ENCODE results near the gene KSR2. TPM values are rescaled to one million over a fixed set of nuclear protein-coding genes. Genes with fewer than 3 reads are reported as not detected.

Gene KSR2
- total RNA-seq, 1 experiment from 2014 or later: 0.15 TPM

DNA sequence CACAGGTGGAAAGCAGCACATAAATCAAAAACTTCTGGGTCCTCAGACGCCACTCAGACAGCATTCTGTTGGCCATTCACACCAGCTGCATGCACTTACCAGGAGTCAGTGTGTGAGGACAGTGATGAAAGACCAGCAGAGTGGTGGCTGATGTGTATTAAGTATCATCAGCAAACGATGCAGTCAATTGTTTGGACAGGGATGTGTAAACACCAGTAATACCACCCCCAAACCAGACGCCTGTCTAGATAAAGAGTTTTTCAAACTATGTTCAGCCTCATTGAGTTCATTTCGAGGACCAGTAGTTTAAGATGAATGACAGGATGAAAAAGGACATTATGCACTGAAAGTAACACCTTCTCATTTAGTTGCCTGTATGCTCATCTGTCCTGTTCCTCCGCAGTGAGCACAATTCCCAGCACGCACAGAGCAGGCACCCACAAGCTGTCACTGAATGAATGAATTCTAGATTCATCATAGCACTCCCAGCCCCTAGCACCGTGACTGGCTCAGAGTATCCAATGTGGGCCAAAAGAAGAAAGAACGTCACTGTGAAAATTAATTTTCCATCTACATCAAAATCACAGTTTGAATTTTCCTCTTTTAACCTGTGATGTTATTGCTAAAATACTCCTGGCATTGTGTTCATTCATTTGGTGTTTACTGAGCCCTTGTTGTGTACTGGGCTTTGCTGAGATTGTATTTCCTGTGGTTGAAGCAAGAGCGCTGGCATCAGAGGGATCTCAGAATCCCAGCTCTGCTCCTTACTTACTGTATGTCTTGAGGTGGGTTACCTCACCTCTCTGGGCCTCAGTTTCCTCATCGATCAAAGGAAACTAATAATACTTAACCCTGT lies 482.6 kb downstream of the KSR2 start:
- intact Hi-C loops (cut with micrococcal nuclease; ENCODE audit: unreplicated experiment) (no loop called here), in situ Hi-C loops (cut with HindIII; ENCODE audit: low pct_unique_long_range_greater_than_20kb, low sequenced_read_pairs) (no loop called here)
- Histone ChIP-seq H3K36me3 (ENCODE audit: control insufficient read depth, insufficient read depth, low read length) (no peaks in the 10 kb centered on the region), H3K9me3 (ENCODE audit: control insufficient read depth, insufficient read depth, low read depth, low read length) (no peaks in the 10 kb centered on the region), H3K27me3 (ENCODE audit: control insufficient read depth, insufficient read depth, low read length) (no peaks in the 10 kb centered on the region), H3K4me3 (ENCODE audit: low read depth in 2 of 2, low read length in 2 of 2) (no peak overlapping the region), H3K4me1 (ENCODE audit: control insufficient read depth, insufficient read depth, low read length) (peaks cover 13% of the 10 kb centered on the region), H3K27ac (ENCODE audit: low read length) (peak overlapping the region; percentile 72)
- no peak for DNase-seq (ENCODE audit: low read depth, low spot score)
- no peak for ATAC-seq
- POLR2A ChIA-PET: no interaction called here
- TF ChIP-seq POLR2AphosphoS5 (IDR thresholded peaks at IDR 0.05; ENCODE audit: low read depth, low read length) (no peak), TCF7L2 (IDR thresholded peaks at IDR 0.05; ENCODE audit: low read depth, low read length) (no peak), CTCF (IDR thresholded peaks at IDR 0.05) (no peak), SIN3A (IDR thresholded peaks at IDR 0.05; ENCODE audit: borderline replicate concordance, insufficient read depth, low read depth, low read length) (no peak)
- TF ChIP-seq, protein P1, sequence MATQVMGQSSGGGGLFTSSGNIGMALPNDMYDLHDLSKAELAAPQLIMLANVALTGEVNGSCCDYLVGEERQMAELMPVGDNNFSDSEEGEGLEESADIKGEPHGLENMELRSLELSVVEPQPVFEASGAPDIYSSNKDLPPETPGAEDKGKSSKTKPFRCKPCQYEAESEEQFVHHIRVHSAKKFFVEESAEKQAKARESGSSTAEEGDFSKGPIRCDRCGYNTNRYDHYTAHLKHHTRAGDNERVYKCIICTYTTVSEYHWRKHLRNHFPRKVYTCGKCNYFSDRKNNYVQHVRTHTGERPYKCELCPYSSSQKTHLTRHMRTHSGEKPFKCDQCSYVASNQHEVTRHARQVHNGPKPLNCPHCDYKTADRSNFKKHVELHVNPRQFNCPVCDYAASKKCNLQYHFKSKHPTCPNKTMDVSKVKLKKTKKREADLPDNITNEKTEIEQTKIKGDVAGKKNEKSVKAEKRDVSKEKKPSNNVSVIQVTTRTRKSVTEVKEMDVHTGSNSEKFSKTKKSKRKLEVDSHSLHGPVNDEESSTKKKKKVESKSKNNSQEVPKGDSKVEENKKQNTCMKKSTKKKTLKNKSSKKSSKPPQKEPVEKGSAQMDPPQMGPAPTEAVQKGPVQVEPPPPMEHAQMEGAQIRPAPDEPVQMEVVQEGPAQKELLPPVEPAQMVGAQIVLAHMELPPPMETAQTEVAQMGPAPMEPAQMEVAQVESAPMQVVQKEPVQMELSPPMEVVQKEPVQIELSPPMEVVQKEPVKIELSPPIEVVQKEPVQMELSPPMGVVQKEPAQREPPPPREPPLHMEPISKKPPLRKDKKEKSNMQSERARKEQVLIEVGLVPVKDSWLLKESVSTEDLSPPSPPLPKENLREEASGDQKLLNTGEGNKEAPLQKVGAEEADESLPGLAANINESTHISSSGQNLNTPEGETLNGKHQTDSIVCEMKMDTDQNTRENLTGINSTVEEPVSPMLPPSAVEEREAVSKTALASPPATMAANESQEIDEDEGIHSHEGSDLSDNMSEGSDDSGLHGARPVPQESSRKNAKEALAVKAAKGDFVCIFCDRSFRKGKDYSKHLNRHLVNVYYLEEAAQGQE (IDR thresholded peaks at IDR 0.05; ENCODE audit: insufficient read depth in 1 of 2, low read depth in 2 of 2, low read length in 1 of 2): no peak
- BruUV-seq (replicated peaks): no TSS peak
- CTCF ChIA-PET: no interaction called here

GRCh38 chr12:117484901-117485300 lies 483.9 kb downstream of the KSR2 start:
- CTCF ChIA-PET: no interaction called here

More at GRCh38 chr12:117484901-117485300, 483.9 kb downstream of the KSR2 start:
- ATAC-seq: no peak
- DNase-seq (ENCODE audit: low read depth, low spot score): no peak
- intact Hi-C loops (cut with micrococcal nuclease; ENCODE audit: unreplicated experiment) (no loop called here), in situ Hi-C loops (cut with HindIII; ENCODE audit: low pct_unique_long_range_greater_than_20kb, low sequenced_read_pairs) (no loop called here)
- no peaks in the 10 kb centered on the region for H3K9me3 ChIP-seq (ENCODE audit: control insufficient read depth, insufficient read depth, low read depth, low read length)
- TF ChIP-seq CTCF (IDR thresholded peaks at IDR 0.05): no peak
- TF ChIP-seq TCF7L2 (IDR thresholded peaks at IDR 0.05; ENCODE audit: low read depth, low read length): no peak
- TF ChIP-seq, protein P1 (IDR thresholded peaks at IDR 0.05; ENCODE audit: insufficient read depth in 1 of 2, low read depth in 2 of 2, low read length in 1 of 2): no peak
- TF ChIP-seq POLR2AphosphoS5 (IDR thresholded peaks at IDR 0.05; ENCODE audit: low read depth, low read length): no peak
- TF ChIP-seq SIN3A (IDR thresholded peaks at IDR 0.05; ENCODE audit: borderline replicate concordance, insufficient read depth, low read depth, low read length): no peak
- no peak overlapping the region for H3K4me3 ChIP-seq (ENCODE audit: low read depth in 2 of 2, low read length in 2 of 2)
- no peaks in the 10 kb centered on the region for H3K36me3 ChIP-seq (ENCODE audit: control insufficient read depth, insufficient read depth, low read length)
- POLR2A ChIA-PET: no interaction called here
- H3K27ac ChIP-seq (ENCODE audit: low read length): no peak overlapping the region
- H3K27me3 ChIP-seq (ENCODE audit: control insufficient read depth, insufficient read depth, low read length): no peaks in the 10 kb centered on the region
- peaks cover 13% of the 10 kb centered on the region for H3K4me1 ChIP-seq (ENCODE audit: control insufficient read depth, insufficient read depth, low read length)
- BruUV-seq (replicated peaks): no TSS peak
